A673 (cell line): ENCODE results near the gene CD69. TPM values are rescaled to one million over a fixed set of nuclear protein-coding genes. Genes with fewer than 3 reads are reported as not detected.

Experiments
- BruUV-seq: library from RNA; stranded (reverse); fragments of 400-500 nt; replicated peaks from 2 replicates; lab custom pipeline; 2021; lab: Mats Ljungman, UMichigan
- CTCF ChIA-PET: fragments of 300-600 bp; sonication (Branson Sonifier 250); formaldehyde crosslinking; loops from one replicate; lab custom pipeline; 2022; ENCODE audit warnings: antibody characterized with exemption; lab: Charles Lee
- POLR2A ChIA-PET: fragments of 300-600 bp; sonication (Branson Sonifier 250); formaldehyde crosslinking; loops from one replicate; lab custom pipeline; 2022; ENCODE audit warnings: antibody characterized with exemption; ENCODE audit not compliant: low non-redundant PET; lab: Charles Lee
- DNase-seq: peaks from one replicate; pipeline ENCODE4 v3.0.0-alpha.2; 2015; ENCODE audit warnings: low spot score
- H3K27ac ChIP-seq: fragments of 200-600 bp; sonication (generic); 2 replicates; pipeline ENCODE4 v1.5.1; 2016; ENCODE audit warnings: mixed run types, low read depth, mild to moderate bottlenecking, mixed read lengths, antibody characterized with exemption, low read length; ENCODE audit not compliant: poor library complexity, severe bottlenecking
- H3K27me3 ChIP-seq: fragments of 200-600 bp; sonication (generic); replicated peaks from 2 replicates; pipeline ENCODE4 v1.6.1; 2017; ENCODE audit warnings: mixed run types, low read depth, mild to moderate bottlenecking, mixed read lengths, antibody characterized with exemption, low read length; ENCODE audit not compliant: insufficient read depth, poor library complexity
- H3K36me3 ChIP-seq: fragments of 200-600 bp; sonication (generic); 2 replicates; pipeline ENCODE4 v1.6.1; 2016; ENCODE audit warnings: mixed run types, mild to moderate bottlenecking, mixed read lengths, antibody characterized with exemption, low read length; ENCODE audit not compliant: insufficient read depth, poor library complexity, severe bottlenecking
- H3K4me1 ChIP-seq: fragments of 200-600 bp; sonication (generic); 2 replicates; pipeline ENCODE4 v1.6.1; 2017; ENCODE audit warnings: mixed run types, mild to moderate bottlenecking, mixed read lengths, antibody characterized with exemption, low read length; ENCODE audit not compliant: insufficient read depth, poor library complexity, severe bottlenecking
- H3K4me3 ChIP-seq: fragments of 200-600 bp; sonication (generic); 2 replicates; pipeline ENCODE4 v1.5.1; 2016; ENCODE audit warnings: low read depth, mixed run types, mild to moderate bottlenecking, mixed read lengths, low read length; ENCODE audit not compliant: poor library complexity, severe bottlenecking
- H3K9me3 ChIP-seq: fragments of 200-600 bp; sonication (generic); 2 replicates; pipeline ENCODE4 v1.6.1; 2016; ENCODE audit warnings: mixed run types, low read depth, mild to moderate bottlenecking, mixed read lengths, antibody characterized with exemption, low read length; ENCODE audit not compliant: poor library complexity, severe bottlenecking
- EZH2 ChIP-seq: fragments of 200-600 bp; sonication (generic); IDR thresholded peaks from 2 replicates; pipeline ENCODE4 v1.6.1; 2017; ENCODE audit warnings: borderline replicate concordance, low read depth, mild to moderate bottlenecking, mixed read lengths, antibody characterized with exemption, low read length; ENCODE audit not compliant: poor library complexity, severe bottlenecking
- intact Hi-C: fragments of 100-400 bp; cut with micrococcal nuclease; formaldehyde crosslinking; loops from one replicate; pipeline ENCODE4 v1.10.0; 2022; ENCODE audit not compliant: unreplicated experiment
- total RNA-seq: library from RNA; stranded (reverse); gene quantifications from 2 replicates; pipeline ENCODE4 v1.2.3, GENCODE V29; 2021
- TF ChIP-seq, protein P1 (sequence below): fragments of 300-800, 200-600 bp; sonication (generic); conservative IDR thresholded peaks from 2 replicates; pipeline ENCODE4 v1.5.1; 2017; ENCODE audit warnings: low read depth, mild to moderate bottlenecking, antibody characterized with exemption, low read length, moderate library complexity, mixed read lengths

The CD69 gene
- total RNA-seq, 1 experiment from 2014 or later, result not detected

DNA sequence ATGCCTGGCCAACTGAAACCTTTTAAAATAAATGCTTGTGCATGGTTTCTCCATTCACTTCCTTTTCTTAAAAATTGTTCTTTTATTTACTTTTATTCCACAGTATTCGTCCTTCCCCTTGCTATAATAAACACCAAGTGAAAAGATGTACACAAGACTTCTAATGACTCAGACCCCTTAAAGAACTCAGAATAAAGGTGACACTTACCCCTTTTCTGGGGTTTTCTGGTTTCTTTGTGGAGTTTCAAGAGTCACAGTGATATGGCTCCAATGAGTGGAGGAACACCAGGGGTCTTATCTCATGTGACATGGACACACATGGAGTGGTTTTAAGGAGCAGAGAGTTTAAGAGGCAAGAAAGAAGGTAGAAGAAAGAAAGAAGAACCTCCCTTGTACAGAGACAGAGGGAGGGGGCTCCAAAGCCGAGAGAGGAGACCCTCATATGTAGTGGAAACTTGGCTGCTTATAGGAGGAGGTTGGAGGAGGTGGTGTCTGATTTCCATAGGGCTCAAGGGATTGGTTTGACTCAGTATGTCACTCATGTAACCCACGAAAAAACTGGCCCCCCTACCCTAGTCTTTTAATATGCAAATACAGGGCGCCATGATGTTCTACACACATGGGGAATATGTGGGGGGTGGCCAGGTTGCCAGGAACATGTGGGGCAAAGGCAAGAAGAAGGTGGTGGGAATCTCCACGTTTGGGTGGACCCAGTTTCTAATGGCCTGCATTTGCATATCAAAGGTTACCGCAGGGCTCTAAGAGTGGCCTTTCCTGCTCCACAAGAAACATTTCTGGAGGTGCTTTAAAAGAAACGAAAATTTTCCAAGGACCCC is 22.1 kb upstream of the CD69 start:
- Histone ChIP-seq H3K27me3 (no peaks in the 10 kb centered on the region), H3K4me1 (no peaks in the 10 kb centered on the region), H3K9me3 (no peaks in the 10 kb centered on the region), H3K4me3 (no peak overlapping the region), H3K27ac (no peak overlapping the region), H3K36me3 (no peaks in the 10 kb centered on the region)
- TF ChIP-seq EZH2, result no peak
- TF ChIP-seq, protein P1, sequence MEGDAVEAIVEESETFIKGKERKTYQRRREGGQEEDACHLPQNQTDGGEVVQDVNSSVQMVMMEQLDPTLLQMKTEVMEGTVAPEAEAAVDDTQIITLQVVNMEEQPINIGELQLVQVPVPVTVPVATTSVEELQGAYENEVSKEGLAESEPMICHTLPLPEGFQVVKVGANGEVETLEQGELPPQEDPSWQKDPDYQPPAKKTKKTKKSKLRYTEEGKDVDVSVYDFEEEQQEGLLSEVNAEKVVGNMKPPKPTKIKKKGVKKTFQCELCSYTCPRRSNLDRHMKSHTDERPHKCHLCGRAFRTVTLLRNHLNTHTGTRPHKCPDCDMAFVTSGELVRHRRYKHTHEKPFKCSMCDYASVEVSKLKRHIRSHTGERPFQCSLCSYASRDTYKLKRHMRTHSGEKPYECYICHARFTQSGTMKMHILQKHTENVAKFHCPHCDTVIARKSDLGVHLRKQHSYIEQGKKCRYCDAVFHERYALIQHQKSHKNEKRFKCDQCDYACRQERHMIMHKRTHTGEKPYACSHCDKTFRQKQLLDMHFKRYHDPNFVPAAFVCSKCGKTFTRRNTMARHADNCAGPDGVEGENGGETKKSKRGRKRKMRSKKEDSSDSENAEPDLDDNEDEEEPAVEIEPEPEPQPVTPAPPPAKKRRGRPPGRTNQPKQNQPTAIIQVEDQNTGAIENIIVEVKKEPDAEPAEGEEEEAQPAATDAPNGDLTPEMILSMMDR, result no peak
- POLR2A ChIA-PET, result no interaction called here
- CTCF ChIA-PET, result no interaction called here
- intact Hi-C loops, result no loop called here
- BruUV-seq, result no TSS peak
- no peak for DNase-seq

DNA sequence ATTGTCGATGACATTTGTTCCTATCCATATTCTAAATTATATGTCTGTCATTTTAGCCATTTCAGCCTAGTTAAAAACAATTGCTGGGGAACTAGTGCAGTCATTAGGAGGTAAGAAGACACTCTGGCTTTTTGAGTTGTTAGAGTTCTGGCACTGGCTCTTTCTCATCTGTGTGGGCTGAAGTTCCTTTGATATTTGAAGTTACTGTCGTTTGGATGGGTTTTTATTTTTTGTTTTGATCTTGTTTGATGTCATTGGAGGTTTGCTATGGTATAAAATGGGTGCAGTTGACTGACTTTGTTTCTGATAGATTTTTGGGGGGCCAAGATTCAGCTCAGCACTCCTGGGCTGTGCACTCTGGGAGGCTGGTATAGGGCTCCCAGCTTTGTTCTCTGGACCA is 20.7 kb upstream of the CD69 start:
- Histone ChIP-seq H3K27me3 (no peaks in the 10 kb centered on the region), H3K27ac (no peak overlapping the region), H3K9me3 (no peaks in the 10 kb centered on the region), H3K36me3 (no peaks in the 10 kb centered on the region), H3K4me3 (no peak overlapping the region), H3K4me1 (no peaks in the 10 kb centered on the region)
- ChIA-PET CTCF (no interaction called here), POLR2A (no interaction called here)
- no peak for DNase-seq
- intact Hi-C loops, result no loop called here
- TF ChIP-seq EZH2, result no peak
- TF ChIP-seq, protein P1, result no peak
- no TSS peak for BruUV-seq

DNA sequence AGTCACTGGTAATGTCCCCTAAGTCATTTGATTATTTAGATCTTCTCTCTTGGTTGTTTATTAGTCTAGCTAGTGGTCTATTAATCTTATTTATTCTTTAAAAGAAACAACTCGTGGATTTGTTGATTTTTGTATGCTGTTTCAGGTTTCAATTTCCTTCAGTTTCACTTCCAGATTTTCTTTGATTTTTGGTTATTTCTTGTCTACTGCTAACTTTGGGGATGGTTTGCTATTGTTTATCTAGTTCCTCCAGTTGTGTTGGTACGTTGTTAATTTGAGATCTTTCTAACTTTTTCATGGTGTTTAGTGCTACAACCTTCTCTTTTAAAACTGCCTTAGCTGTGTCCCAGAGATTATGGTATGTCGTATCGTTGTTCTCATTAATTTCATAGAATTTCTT is 18.5 kb upstream of the CD69 start:
- ChIA-PET POLR2A (no interaction called here), CTCF (no interaction called here)
- H3K27ac ChIP-seq, result no peak overlapping the region
- H3K36me3 ChIP-seq, result no peaks in the 10 kb centered on the region
- no peaks in the 10 kb centered on the region for H3K4me1 ChIP-seq
- no peak overlapping the region for H3K4me3 ChIP-seq
- intact Hi-C loops, result no loop called here
- H3K27me3 ChIP-seq, result no peaks in the 10 kb centered on the region
- DNase-seq, result no peak
- TF ChIP-seq, protein P1, result no peak
- no peak for TF ChIP-seq EZH2
- H3K9me3 ChIP-seq, result no peaks in the 10 kb centered on the region
- BruUV-seq, result no TSS peak
